HG03460 (cell line): ENCODE measurements around the gene DSP.
A peak's percentile ranks its signal among the peaks of the same experiment; 100 is the strongest.

Experiments used
- ATAC-seq: cut with Tn5 transposase; IDR thresholded peaks from one replicate; pipeline ENCODE4 v1.9.1; 2021; ENCODE audit not compliant: unreplicated experiment

DSP gene

GRCh38 chr6:7589949-7590917 lies 48.8 kb downstream of the DSP start, which contains the start of gene SNRNP48:
TSS of gene SNRNP48 (plus strand) at chr6:7590198. CDS start at chr6:7590258, 60 bp downstream.
- peak; percentile 100 for ATAC-seq

- ATAC-seq, result no peak
Observed at GRCh38 chr6:7590918-7591302, 49.4 kb downstream of the DSP start.

DNA sequence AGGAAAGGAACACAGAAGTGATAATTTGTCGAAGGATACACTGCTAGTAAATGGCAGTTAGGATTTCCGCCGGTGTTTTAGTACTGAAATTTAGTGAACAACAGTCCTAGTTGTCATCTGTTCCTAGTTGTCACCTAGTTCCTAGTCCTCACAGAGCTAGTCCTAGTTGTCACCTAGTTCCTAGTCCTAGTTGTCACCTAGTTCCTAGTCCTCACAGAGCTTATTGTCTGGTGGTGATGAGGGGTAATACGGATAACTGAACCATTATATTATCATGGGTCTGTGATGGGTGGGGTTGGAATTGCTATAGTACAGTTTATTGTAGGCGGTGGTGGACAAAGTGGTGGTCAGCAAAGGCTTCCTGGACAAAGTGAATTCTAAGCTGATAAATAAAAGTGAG lies 50.3 kb downstream of the DSP start:
- no peak for ATAC-seq

DNA sequence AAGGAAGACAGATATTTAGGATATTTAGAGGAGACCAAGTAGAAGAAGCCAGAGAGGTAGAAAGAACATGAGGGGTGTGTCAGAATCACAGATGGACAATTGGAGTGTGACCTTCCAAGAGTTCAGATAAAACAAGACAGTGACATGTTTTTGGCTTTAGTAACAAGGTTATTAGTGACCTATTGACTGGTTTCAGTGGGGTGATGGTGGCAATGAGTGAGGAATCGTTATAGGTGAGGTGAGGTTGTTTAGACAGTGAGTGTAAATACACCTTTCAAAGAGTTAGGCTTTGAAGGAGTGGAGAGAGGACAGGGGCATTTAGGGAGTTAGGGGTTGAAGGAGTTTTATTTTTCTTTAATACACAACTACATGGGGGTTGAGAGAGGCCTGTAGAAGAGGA lies 51.8 kb downstream of the DSP start:
- no peak for ATAC-seq

GRCh38 chr6:7594579-7595125 lies 53.2 kb downstream of the DSP start:
- ATAC-seq, result no peak

- ATAC-seq, result no peak
Observed at GRCh38 chr6:7604003-7604402, 62.5 kb downstream of the DSP start.

GRCh38 chr6:7604506-7604905 lies 63.0 kb downstream of the DSP start:
- peak; percentile 47 for ATAC-seq

DNA sequence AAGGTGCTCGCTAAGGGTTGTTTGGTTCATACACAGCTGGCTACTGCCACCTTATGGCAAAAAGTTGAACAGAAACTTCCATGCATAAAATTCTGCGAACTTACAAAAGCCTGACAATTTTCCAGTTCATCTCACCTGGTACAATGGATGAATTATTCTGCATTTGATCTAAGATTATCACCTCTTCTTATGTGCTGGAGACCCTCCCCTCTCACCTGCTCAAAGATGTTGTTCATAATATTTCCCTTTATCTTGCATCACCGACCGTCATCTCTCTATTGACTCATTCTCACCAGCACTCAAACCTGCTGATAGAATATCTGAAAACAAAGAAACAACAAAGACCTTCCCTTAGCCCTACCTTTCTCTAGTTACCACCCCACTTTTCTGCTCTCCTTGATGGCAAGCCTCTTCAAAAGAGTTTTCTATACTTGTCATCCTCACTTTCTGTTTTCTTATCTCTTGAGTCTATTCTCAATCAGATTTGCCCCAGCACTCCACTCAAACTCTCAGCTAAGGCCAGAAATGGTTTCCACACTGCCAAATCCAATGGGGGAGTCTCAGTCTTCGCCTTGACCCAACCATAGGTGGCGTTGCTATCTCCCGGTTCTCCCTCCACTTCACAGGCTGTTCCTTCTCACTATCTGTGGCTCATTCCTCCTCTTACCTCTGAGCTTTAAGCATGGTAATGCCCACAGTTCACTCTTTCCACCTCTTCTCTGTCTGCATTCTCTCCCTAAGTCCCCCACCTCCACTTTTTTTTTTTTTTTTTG lies 74.3 kb downstream of the DSP start:
- ATAC-seq, result no peak

- no peak for ATAC-seq
Observed at GRCh38 chr6:7617801-7618764, 76.6 kb downstream of the DSP start.

DNA sequence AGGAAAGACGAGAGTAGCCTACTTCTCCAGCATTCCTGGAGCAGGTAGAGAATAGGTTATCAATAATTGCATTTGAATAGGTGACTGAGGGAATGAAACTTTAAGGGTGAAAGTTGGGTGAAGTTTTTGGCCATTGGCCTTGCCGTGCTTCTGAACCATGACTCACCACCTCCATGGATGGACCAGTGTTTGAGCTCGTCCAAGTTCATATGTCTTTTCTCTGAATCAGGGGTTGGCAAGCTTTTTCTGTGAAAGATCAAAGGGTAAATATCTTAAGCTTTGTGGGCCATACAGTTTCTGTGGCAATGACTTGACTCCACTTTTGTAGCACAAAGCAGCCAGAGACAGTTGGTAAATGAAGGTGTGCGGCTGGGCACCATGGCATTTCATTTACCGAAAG lies 80.3 kb downstream of the DSP start:
- no peak for ATAC-seq

DNA sequence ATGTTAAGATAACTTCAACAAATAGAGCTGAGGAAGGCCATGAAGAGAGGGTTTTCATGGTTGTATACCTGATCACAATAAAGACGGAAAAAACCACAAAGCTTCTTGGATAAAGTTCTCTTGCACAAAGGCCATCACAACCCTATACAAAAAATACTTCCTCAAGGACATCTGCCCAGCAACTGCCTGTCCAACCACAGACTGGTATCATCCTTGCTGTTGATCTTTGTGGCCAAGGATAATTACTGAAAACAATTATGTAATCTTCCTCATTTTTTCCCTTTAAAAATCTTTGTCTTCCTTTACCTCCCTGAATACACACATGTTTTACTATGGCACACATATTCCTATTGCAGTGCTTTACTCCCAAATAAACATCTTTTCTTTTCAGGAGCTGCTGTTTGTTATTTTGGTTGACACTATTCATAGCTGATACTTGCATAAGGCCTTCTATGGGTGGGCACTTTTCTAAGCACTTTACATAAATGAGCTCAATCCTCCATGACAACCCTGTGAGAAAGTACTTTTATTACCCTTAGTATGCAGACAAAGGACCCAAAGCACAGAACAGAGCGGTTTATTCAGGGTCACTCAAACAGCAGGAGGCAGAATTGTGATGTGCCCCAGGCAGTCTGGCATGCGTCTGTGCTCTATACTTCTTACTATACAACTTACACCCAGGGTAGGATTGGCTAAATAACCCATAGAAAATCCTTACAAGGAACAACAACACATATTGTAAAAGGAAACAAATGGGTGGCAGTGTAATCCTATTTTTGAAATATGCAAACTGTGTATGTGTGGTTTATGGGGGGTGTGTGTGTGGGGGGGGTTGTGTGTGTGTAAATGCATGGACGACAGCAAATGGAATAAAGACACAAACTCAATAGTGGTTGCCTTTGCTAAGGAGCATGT lies 83.6 kb downstream of the DSP start:
- ATAC-seq, result no peak

- ATAC-seq, result no peak
Observed at GRCh38 chr6:7628479-7628878, 87.0 kb downstream of the DSP start.

DNA sequence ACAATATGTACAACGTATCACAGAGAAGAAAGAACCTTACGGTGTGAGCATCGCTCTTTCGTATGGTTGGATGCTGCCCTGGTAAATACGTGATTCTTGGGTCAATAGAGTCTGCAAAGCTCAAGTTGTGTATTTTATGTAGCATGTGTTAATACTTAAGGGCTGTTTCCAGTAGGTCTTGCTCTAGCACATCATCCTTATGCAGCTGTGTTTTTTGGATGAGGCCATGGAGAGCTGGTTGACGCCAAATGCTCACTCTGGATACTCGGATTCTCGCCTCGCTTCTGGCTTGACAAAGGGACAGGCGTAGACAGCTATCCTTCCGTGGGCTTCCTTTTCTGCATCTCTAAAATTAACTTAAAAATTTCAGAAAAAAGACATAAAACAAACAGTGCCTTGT lies 87.4 kb downstream of the DSP start:
- no peak for ATAC-seq

DNA sequence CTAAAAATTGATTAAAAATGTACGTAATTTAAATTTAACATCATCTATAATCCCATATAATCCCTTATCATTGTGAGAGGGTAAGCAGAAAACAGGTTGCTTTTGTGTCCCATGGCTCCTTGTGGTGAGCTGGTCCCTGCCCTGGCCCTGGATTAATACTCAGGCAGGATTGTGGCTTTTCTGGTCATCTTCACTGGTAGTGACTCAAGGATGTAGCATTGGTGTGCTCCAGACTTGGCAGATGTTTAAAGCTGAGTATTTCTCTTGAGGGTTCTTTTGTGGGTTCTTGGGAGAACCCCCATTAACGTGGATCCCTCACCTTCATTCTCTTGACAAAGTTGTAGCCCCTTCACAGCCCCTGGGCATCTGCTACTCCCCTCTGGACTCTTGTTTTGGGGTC lies 87.8 kb downstream of the DSP start:
- no peak for ATAC-seq

DNA sequence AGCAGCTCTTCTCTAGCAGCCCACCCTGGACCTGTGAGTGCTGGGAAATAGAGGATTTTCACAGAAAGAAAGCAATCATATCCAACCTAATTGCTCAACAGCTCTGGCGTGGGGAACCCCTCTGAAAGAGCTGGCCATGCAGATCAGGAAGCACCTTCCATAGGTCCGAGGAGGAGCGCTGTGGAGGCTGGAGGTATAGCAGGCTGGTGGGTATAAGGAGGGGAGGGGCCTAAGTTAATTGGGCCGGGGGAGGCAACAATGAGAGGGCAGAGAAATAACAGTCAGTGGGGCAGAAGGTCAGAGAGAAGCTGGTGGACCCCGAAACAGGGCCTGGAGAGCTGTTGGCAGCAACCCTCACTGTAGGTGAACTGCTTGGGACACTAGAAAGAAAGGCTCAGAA lies 89.3 kb downstream of the DSP start:
- ATAC-seq, result no peak

DNA sequence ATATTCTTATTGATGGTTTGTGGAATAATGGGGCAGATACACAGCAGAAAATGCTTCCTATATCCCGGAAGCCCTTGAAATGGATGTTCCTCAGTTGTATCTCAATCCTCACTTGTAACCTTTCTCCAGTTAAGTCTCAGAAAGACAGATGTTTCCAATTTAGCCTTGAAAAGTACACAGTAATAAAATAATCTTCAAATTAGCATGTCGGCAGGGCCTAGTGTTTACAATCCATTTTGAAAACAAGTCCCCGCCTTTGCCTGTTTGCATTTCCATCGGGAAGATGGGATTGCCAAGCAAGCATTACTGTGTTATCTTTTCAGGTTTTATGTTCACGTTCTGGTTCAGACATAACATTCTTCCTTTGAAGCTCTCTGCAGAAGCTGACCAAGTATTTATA lies 90.0 kb downstream of the DSP start:
- no peak for ATAC-seq

DNA sequence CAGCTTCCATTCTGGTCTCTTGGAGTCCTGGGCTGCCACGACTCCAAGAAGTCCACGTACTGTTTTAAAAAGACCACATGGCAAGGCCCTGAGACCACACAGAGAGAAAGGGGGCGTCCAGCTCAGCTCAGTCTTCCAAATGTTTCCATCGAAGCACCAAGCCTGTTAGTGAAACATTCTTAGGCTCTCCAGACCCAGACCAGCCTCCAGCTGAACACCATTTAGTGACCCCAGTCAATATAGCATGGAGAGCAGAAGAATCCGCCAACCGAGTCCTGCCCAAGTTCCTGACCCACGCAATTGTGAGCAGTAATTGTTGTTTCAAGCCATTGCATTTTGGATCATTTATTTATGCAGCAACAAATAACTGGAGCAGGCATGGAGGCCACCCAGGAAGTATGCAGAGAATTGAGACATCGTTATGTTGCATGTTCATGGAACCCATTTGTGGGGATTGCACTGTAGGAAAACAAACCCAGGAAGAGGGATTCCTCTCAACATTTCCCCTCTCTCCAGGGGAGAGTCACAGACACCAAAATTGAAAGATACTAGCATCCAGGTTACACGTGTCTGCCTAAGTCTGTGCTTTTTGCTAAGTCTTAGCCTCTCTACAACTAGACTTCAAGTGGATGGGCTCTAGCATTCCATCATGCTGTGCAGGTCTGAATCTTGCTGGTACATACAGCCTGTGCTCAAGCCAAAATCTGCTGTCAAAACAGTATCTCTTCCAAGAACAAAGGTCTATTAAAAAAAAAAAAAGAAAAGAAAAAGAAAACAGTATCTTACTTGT lies 91.2 kb downstream of the DSP start:
- no peak for ATAC-seq

DNA sequence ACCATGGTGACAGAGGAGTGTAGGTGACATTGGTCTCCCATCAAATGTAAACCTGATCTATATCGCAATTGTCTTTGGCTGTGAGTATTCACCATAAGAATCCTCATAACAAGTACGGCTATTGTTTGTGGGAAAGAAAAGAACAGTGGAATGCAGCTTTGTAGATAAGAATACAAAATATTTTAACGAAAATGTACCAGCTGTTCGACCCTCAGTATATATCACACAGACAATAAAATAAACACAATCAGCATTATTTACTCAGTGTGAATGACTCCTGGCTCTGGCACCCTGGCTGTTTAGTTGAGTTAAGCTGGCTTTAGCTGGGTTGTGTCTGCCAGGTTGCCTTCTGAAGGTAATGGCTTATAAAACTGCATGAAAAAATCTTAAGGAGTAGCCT lies 91.9 kb downstream of the DSP start:
- ATAC-seq, result no peak

DNA sequence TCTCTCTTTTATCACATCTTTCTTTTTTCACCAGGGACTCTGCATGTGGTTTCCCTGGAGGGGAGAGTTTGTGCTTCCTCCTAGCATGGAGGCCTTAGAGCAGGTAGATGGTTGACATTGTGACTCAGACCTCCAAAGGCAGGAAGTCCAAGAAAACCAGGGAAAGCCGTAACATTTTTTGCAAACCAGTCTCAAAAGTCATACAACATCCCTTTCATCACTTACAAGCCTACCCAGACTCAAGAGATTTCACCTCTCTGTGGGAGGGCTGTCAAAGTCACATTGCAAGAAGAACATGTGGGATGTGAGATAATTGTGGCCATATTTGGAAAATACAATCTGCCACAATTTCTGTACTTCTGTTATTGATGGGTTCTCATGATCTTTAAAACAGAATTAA lies 94.7 kb downstream of the DSP start:
- ATAC-seq, result no peak
